Thoracic aorta (tissue), 2 donors: ENCODE data around the gene SERPINA12. TPM values are rescaled to one million over a fixed set of nuclear protein-coding genes. Genes with fewer than 3 reads are reported as not detected.

Experiments used
- ATAC-seq: fragments of 150-250 bp; one replicate; pipeline ENCODE4 v1.8.0; 2017; ENCODE audit warnings: low read depth; ENCODE audit not compliant: insufficient number of reproducible peaks, low FRiP score
- DNase-seq: peaks from one replicate; pipeline ENCODE4 v3.0.0-alpha.2; 2020; ENCODE audit warnings: low spot score
- H3K27ac ChIP-seq, 2 donors: fragments of 200-600 bp; sonication (generic); 1 replicate in 1 of 2; 2 replicates in 1 of 2; pipeline ENCODE4 v1.5.1; 2016; ENCODE audit warnings: mild to moderate bottlenecking in 2 of 2, moderate library complexity in 2 of 2
- H3K27me3 ChIP-seq: fragments of 200-600 bp; sonication (generic); replicated peaks from 2 replicates; pipeline ENCODE4 v1.6.0; 2016; ENCODE audit warnings: mild to moderate bottlenecking; ENCODE audit not compliant: insufficient read depth
- H3K36me3 ChIP-seq: fragments of 200-600 bp; sonication (generic); one replicate; pipeline ENCODE4 v1.5.1; 2016
- H3K4me1 ChIP-seq, 2 donors: fragments of 200-600 bp; sonication (generic); 1 replicate in 1 of 2; 2 replicates in 1 of 2; pipeline versions ENCODE4 v1.5.1 to v1.6.0; 2016; ENCODE audit warnings: low read depth in 2 of 2, mild to moderate bottlenecking in 1 of 2; ENCODE audit not compliant: control insufficient read depth in 1 of 2
- H3K4me3 ChIP-seq: fragments of 200-600 bp; sonication (generic); 2 replicates; pipeline ENCODE4 v1.5.1; 2016; ENCODE audit warnings: mild to moderate bottlenecking
- H3K9me3 ChIP-seq: fragments of 200-600 bp; sonication (generic); 2 replicates; pipeline ENCODE4 v1.5.1; 2016
- total RNA-seq, 2 donors: library from RNA; depleted of rRNA; stranded (reverse); fragments of >200 nt; gene quantifications; one replicate each; pipeline versions ENCODE4 v1.1.0 to v1.2.3, GENCODE V29; 2016
- TF ChIP-seq, protein P1 (sequence below): fragments of 200-600 bp; sonication (generic); IDR thresholded peaks from one replicate; pipeline ENCODE4 v1.5.1; 2019; ENCODE audit warnings: antibody characterized with exemption

The SERPINA12 gene
- total RNA-seq, 2 donors from 2014 or later: not detected

DNA sequence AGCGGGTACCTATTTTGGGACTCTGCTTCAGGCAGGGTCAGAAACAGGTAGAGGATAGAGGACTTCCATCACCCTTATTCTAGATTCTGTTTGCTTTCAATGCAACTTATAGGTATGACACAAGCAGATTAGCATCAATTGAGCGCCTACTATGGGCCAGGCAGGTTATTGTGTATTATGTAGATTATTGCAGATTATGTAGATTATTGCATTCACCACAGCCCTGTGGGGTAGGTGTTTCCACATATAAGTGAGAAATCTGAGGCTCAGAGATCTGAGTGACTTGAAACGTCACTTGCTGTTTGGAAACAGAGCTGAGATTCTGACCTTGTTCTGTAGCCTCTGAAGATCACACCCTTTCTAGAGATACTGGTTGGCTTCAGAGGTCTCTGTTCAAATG is 26.2 kb upstream of the SERPINA12 start:
- TF ChIP-seq, protein P1, sequence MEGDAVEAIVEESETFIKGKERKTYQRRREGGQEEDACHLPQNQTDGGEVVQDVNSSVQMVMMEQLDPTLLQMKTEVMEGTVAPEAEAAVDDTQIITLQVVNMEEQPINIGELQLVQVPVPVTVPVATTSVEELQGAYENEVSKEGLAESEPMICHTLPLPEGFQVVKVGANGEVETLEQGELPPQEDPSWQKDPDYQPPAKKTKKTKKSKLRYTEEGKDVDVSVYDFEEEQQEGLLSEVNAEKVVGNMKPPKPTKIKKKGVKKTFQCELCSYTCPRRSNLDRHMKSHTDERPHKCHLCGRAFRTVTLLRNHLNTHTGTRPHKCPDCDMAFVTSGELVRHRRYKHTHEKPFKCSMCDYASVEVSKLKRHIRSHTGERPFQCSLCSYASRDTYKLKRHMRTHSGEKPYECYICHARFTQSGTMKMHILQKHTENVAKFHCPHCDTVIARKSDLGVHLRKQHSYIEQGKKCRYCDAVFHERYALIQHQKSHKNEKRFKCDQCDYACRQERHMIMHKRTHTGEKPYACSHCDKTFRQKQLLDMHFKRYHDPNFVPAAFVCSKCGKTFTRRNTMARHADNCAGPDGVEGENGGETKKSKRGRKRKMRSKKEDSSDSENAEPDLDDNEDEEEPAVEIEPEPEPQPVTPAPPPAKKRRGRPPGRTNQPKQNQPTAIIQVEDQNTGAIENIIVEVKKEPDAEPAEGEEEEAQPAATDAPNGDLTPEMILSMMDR: no peak
- Histone ChIP-seq H3K36me3 (no peaks in the 10 kb centered on the region), H3K27me3 (no peaks in the 10 kb centered on the region), H3K4me1 (no peaks in the 10 kb centered on the region), H3K27ac (no peak overlapping the region), H3K4me3 (no peak overlapping the region), H3K9me3 (no peaks in the 10 kb centered on the region)
- ATAC-seq (no peak), DNase-seq (no peak)

DNA sequence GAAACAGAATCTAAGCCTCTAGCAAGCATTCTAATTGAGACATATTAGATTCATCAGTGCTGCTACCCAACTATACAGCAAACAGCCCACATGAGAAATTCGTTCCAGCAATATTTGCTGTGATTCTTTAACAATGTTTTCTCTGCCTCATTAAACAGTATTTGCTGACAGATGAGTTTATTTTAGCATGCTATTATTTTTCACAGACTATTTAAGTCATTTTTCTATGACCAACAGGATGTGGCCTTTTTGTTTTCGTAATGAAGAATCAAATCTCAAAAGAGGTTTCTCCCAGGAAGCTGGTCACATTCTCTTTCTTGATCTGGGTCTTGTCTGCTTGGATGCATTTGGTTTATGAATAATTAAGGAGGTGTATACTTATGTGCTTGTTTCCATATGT is 23.2 kb upstream of the SERPINA12 start:
- no peaks in the 10 kb centered on the region for H3K9me3 ChIP-seq
- H3K27ac ChIP-seq: no peak overlapping the region
- no peak overlapping the region for H3K4me3 ChIP-seq
- TF ChIP-seq, protein P1: no peak
- no peaks in the 10 kb centered on the region for H3K27me3 ChIP-seq
- no peaks in the 10 kb centered on the region for H3K36me3 ChIP-seq
- no peaks in the 10 kb centered on the region for H3K4me1 ChIP-seq
- ATAC-seq (no peak), DNase-seq (no peak)

DNA sequence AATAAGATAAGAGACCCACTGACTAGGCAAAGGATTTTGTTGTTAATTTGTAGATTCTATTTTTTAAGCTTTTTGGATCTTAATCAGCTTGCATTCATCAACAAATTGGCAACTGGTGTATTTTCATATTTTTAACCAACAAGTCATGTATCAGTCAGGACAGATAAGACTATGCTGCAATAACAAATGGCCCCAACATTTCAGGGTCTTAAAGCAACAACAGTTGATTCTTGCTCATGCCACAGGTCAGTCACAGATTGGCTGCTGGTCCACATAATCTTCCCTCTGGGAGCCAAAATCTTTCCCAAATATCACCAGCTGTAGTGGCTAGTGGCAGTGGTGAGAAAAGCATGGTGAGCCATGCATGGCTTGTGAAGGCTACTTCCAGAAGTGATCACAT is 21.9 kb upstream of the SERPINA12 start:
- Histone ChIP-seq H3K4me3 (no peak overlapping the region), H3K36me3 (no peaks in the 10 kb centered on the region), H3K27me3 (no peaks in the 10 kb centered on the region), H3K9me3 (no peaks in the 10 kb centered on the region), H3K4me1 (no peaks in the 10 kb centered on the region), H3K27ac (no peak overlapping the region)
- no peak for DNase-seq
- TF ChIP-seq, protein P1: no peak
- no peak for ATAC-seq

DNA sequence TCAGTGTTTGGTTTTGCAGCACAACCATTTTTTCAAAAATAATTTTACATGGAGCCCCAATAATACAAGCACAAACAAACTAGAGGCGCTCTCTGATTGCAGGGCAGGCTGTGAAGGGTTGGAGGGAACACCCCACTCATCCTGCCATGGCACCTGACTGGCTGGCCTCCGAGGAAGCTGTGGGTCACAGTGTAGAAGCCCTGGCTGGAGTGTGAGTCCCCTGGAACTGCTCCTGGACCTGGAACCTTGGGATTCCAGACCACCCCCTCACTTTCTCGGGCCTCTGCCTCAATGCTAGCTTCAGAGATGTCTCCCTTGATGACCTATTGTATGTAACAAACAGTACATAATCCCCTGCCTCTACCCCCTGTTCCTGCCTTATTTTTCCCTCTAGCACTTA is 14.8 kb upstream of the SERPINA12 start:
- H3K36me3 ChIP-seq: no peaks in the 10 kb centered on the region
- no peak overlapping the region for H3K27ac ChIP-seq
- no peak for DNase-seq
- TF ChIP-seq, protein P1: no peak
- no peak overlapping the region for H3K4me3 ChIP-seq
- no peak for ATAC-seq
- no peaks in the 10 kb centered on the region for H3K9me3 ChIP-seq
- H3K4me1 ChIP-seq: no peaks in the 10 kb centered on the region
- H3K27me3 ChIP-seq: no peaks in the 10 kb centered on the region

DNA sequence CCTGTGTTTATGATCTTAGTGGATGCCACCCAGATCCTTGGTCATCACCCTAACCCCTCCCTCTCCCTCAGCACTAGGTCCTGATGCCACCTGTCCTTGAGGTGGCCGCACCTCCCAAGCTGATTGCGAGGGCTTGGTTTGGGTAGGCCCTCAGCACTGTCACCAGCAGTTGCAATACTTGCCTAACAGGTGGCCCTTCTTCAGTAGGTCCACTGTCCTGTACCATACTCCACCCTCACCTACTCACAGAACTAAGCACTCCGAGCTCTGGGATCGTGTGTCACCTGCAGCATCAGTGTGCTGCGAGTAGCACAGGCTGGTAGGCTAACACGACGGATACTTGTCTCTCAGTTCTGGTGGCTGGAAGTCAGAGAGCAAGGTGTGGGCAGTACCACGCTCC is 14.0 kb upstream of the SERPINA12 start:
- TF ChIP-seq, protein P1: no peak
- Histone ChIP-seq H3K27me3 (no peaks in the 10 kb centered on the region), H3K4me1 (no peaks in the 10 kb centered on the region), H3K27ac (no peak overlapping the region), H3K36me3 (no peaks in the 10 kb centered on the region), H3K9me3 (no peaks in the 10 kb centered on the region), H3K4me3 (no peak overlapping the region)
- DNase-seq: no peak
- no peak for ATAC-seq
